Colonic mucosa (tissue), 4 donors: ENCODE results near the gene UTY. TPM values are rescaled to one million over a fixed set of nuclear protein-coding genes. Genes with fewer than 3 reads are reported as not detected.

ENCODE experiments used
- DNase-seq: peaks from one replicate; pipeline ENCODE4 v3.0.0-alpha.2; 2020
- H3K27ac ChIP-seq: fragments of 200-600 bp; one replicate; pipeline ENCODE4 v1.8.0; 2021
- H3K27me3 ChIP-seq: fragments of 200-600 bp; one replicate; pipeline ENCODE4 v1.8.0; 2021
- H3K36me3 ChIP-seq: fragments of 200-600 bp; one replicate; pipeline ENCODE4 v1.8.0; 2021
- H3K4me1 ChIP-seq: fragments of 200-600 bp; one replicate; pipeline ENCODE4 v1.8.0; 2021; ENCODE audit warnings: mild to moderate bottlenecking
- H3K4me3 ChIP-seq: fragments of 200-600 bp; one replicate; pipeline ENCODE4 v1.8.0; 2021
- H3K9ac ChIP-seq, 2 donors: one replicate each; pipeline ENCODE4 v1.7.0; 2013; ENCODE audit warnings: control low read depth in 2 of 2, low read depth in 2 of 2, low read length in 2 of 2
- H3K9me3 ChIP-seq: fragments of 200-600 bp; one replicate; pipeline ENCODE4 v1.8.0; 2021
- intact Hi-C: fragments of 100-400 bp; cut with DNase I; formaldehyde crosslinking; loops from one replicate; pipeline ENCODE4 v1.14.1; 2022
- total RNA-seq, 2 donors: library from RNA; stranded (reverse); fragmentation: NEBNext Ultra II Directional in 1 of 2; extraction: Animal tissue kit (Norgen Biotek cat#: 25700) in 1 of 2; gene quantifications; one replicate each; pipeline ENCODE4 v1.2.1, GENCODE V29; 2021
- TF ChIP-seq, protein P1 (sequence below): fragments of 200-600 bp; IDR thresholded peaks from one replicate; pipeline ENCODE4 v1.8.0; 2022; ENCODE audit warnings: antibody characterized with exemption, mild to moderate bottlenecking
- donor health status: healthy.
- donor health status: DM: no; HTN: no; CAD: no.
- donor health status: DM: no; HTN: no; CAD: no.

Gene UTY
- total RNA-seq, 2 donors from 2014 or later = 0.12 TPM; not detected in 1

- H3K27me3 ChIP-seq = no peaks in the 10 kb centered on the region
- TF ChIP-seq, protein P1, sequence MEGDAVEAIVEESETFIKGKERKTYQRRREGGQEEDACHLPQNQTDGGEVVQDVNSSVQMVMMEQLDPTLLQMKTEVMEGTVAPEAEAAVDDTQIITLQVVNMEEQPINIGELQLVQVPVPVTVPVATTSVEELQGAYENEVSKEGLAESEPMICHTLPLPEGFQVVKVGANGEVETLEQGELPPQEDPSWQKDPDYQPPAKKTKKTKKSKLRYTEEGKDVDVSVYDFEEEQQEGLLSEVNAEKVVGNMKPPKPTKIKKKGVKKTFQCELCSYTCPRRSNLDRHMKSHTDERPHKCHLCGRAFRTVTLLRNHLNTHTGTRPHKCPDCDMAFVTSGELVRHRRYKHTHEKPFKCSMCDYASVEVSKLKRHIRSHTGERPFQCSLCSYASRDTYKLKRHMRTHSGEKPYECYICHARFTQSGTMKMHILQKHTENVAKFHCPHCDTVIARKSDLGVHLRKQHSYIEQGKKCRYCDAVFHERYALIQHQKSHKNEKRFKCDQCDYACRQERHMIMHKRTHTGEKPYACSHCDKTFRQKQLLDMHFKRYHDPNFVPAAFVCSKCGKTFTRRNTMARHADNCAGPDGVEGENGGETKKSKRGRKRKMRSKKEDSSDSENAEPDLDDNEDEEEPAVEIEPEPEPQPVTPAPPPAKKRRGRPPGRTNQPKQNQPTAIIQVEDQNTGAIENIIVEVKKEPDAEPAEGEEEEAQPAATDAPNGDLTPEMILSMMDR = no peak
- intact Hi-C loops = no loop called here
- H3K27ac ChIP-seq = no peak overlapping the region
- no peaks in the 10 kb centered on the region for H3K9me3 ChIP-seq
- no peaks in the 10 kb centered on the region for H3K4me1 ChIP-seq
- no peak overlapping the region for H3K9ac ChIP-seq
- DNase-seq = no peak
- H3K4me3 ChIP-seq = no peak overlapping the region
- H3K36me3 ChIP-seq = no peaks in the 10 kb centered on the region
Observed at GRCh38 chrY:13479121-13479711, 617 bp downstream of the UTY start.

DNA sequence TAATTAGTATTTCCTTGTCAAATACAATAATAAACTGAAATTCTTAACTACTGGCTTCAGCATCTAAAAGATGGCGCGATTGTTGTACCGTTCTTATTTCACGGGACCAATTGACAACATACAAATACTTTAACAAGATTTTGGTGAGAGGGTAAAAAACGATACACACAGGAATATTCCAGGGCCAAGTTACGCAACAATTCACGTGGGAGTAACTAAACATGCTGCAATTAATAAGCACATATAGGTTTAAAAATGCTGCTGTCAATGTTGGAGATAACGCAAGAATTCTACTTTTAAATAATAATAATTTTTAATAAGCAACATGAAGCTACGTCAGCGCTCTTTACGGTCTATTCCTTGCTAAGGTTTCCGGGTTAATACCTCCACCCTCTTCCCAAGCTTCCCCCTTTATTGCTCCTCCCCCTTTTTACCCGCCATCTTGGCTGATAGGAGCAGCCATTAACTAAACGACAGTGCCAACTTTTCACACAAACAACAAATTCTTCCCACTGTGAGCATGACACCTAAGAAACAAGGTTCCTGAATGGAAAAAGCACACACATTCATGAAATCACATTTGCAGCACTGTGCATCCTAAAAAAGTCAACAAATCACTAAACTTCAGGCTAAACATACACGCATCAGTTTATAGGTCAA is 1.6 kb downstream of the UTY start:
- intact Hi-C loops = no loop called here
- Histone ChIP-seq H3K4me1 (no peaks in the 10 kb centered on the region), H3K4me3 (no peak overlapping the region), H3K27ac (no peak overlapping the region), H3K36me3 (no peaks in the 10 kb centered on the region), H3K27me3 (no peaks in the 10 kb centered on the region), H3K9me3 (no peaks in the 10 kb centered on the region), H3K9ac (no peak overlapping the region)
- no peak for DNase-seq
- TF ChIP-seq, protein P1 = no peak

- intact Hi-C loops = no loop called here
Observed at GRCh38 chrY:13474997-13475396, 4.8 kb downstream of the UTY start.

GRCh38 chrY:13451572-13451971 is 28.3 kb downstream of the UTY start:
- H3K27me3 ChIP-seq = no peaks in the 10 kb centered on the region
- intact Hi-C loops = no loop called here
- TF ChIP-seq, protein P1 = no peak
- no peak overlapping the region for H3K9ac ChIP-seq
- no peaks in the 10 kb centered on the region for H3K4me1 ChIP-seq
- no peak overlapping the region for H3K4me3 ChIP-seq
- no peak for DNase-seq
- H3K36me3 ChIP-seq = no peaks in the 10 kb centered on the region
- no peaks in the 10 kb centered on the region for H3K9me3 ChIP-seq
- H3K27ac ChIP-seq = no peak overlapping the region

More at GRCh38 chrY:13474997-13475396, 4.8 kb downstream of the UTY start:
- TF ChIP-seq, protein P1 = no peak
- no peaks in the 10 kb centered on the region for H3K9me3 ChIP-seq
- H3K27ac ChIP-seq = no peak overlapping the region
- H3K36me3 ChIP-seq = no peaks in the 10 kb centered on the region
- no peaks in the 10 kb centered on the region for H3K4me1 ChIP-seq
- H3K27me3 ChIP-seq = no peaks in the 10 kb centered on the region
- H3K4me3 ChIP-seq = no peak overlapping the region
- H3K9ac ChIP-seq = no peak overlapping the region
- no peak for DNase-seq

- intact Hi-C loops = no loop called here
- no peak for DNase-seq
- Histone ChIP-seq H3K27ac (no peak overlapping the region), H3K27me3 (no peaks in the 10 kb centered on the region), H3K9me3 (no peaks in the 10 kb centered on the region), H3K4me3 (no peak overlapping the region), H3K4me1 (no peaks in the 10 kb centered on the region), H3K36me3 (no peaks in the 10 kb centered on the region), H3K9ac (no peak overlapping the region)
- TF ChIP-seq, protein P1 = no peak
Observed at GRCh38 chrY:13450596-13451130, 29.2 kb downstream of the UTY start.
